ENCODE results near the gene NCOA6. TPM values are rescaled to one million over a fixed set of nuclear protein-coding genes. Genes with fewer than 3 reads are reported as not detected.

Gene NCOA6
- total RNA-seq, 2 experiments from 2014 or later, result 8.8 to 24.4 TPM

DNA sequence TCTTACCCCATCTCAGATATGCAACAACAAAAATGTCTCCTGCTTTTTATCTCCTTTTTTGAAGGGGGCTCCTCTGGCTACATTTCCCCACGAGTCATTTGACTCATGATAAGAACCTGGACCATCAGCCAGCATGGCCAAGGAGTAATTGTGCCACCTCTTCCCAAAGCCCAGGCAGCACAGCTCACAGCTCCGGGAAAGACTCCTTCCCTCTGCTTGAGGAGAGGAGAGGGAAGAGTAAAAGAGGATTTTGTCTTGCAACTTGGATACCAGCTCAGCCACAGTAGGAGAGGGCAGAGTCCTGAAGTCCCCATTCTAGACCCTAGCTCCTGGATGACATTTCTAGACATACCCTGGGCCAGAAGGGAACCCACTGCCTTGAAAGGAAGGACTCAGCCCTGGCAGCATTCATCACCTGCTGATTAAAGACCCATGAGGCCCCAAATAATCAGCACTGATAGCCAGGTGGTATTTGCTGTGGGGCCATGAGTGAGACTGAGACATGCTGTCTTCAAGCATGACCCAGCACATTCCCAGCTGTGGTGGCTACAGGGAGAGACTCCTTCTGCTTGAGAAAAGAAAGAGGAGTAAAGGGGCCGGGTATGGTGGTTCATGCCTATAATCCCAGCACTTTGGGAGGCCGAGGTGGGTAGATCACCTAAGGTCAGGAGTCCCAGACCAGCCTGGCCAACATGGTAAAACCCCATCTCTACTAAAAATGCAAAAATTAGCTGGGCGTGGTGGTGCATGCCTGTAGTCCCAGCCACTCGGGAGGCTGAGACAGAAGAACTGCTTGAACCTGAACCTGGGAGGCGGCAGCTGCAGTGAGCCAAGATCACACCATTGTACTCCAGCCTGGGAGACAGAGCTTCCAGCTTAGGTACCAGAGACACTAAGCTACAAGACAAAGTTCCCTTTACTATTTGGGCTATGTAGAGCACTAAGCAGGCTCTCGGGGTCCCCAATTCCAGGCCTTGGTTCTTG, 28.1 kb downstream of the NCOA6 start:
- Histone ChIP-seq H2AFZ (ENCODE audit: low read length) (no peak overlapping the region), H3K9me3 (ENCODE audit: low read length) (no peaks in the 10 kb centered on the region), H3K36me3 (ENCODE audit: insufficient read depth, low read length) (no peaks in the 10 kb centered on the region), H3K9me2 (ENCODE audit: insufficient read depth, low read length) (no peaks in the 10 kb centered on the region), H3K4me2 (ENCODE audit: low read length) (no peak overlapping the region), H3K27ac (ENCODE audit: low read depth, low read length, poor library complexity, severe bottlenecking) (no peak overlapping the region), H3K4me3 (ENCODE audit: low read depth, low read length, poor library complexity, severe bottlenecking) (no peak overlapping the region), H3K4me1 (ENCODE audit: insufficient read depth, low read length, poor library complexity, severe bottlenecking) (no peaks in the 10 kb centered on the region), H3K79me2 (ENCODE audit: insufficient read depth, low read depth, low read length) (peaks cover 4% of the 10 kb centered on the region; the same call in 1 of the 2 replicates), H4K20me1 (ENCODE audit: insufficient read depth, low read length) (no peaks in the 10 kb centered on the region)
- no TSS peak for BruUV-seq (replicated peaks)
- intact Hi-C loops (cut with micrococcal nuclease; ENCODE audit: unreplicated experiment), result no loop called here
- ChIA-PET CTCF (ENCODE audit: unreplicated experiment) (no interaction called here), POLR2A (interaction anchor here (0.9 to 1.4 kb wide), 2 partner anchors 11 to 25 kb away, joined by 3 read pairs; no protein-coding TSS in a partner anchor)
- TF ChIP-seq EZH2phosphoT487 (IDR thresholded peaks at IDR 0.05; ENCODE audit: borderline replicate concordance, low read depth, low read length), result no peak
- TF ChIP-seq, protein P1, sequence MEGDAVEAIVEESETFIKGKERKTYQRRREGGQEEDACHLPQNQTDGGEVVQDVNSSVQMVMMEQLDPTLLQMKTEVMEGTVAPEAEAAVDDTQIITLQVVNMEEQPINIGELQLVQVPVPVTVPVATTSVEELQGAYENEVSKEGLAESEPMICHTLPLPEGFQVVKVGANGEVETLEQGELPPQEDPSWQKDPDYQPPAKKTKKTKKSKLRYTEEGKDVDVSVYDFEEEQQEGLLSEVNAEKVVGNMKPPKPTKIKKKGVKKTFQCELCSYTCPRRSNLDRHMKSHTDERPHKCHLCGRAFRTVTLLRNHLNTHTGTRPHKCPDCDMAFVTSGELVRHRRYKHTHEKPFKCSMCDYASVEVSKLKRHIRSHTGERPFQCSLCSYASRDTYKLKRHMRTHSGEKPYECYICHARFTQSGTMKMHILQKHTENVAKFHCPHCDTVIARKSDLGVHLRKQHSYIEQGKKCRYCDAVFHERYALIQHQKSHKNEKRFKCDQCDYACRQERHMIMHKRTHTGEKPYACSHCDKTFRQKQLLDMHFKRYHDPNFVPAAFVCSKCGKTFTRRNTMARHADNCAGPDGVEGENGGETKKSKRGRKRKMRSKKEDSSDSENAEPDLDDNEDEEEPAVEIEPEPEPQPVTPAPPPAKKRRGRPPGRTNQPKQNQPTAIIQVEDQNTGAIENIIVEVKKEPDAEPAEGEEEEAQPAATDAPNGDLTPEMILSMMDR (conservative IDR thresholded peaks at IDR 0.05; ENCODE audit: low read length), result no peak
- DNase-seq (ENCODE audit: low spot score), result no peak

GRCh38 chr20:34794006-34794585, 31.4 kb downstream of the NCOA6 start:
- Histone ChIP-seq H3K27ac (ENCODE audit: low read depth, low read length, poor library complexity, severe bottlenecking) (no peak overlapping the region), H2AFZ (ENCODE audit: low read length) (no peak overlapping the region), H3K9me2 (ENCODE audit: insufficient read depth, low read length) (no peaks in the 10 kb centered on the region), H3K9me3 (ENCODE audit: low read length) (no peaks in the 10 kb centered on the region), H3K36me3 (ENCODE audit: insufficient read depth, low read length) (peaks cover 17% of the 10 kb centered on the region; the same call in 1 of the 2 replicates), H4K20me1 (ENCODE audit: insufficient read depth, low read length) (no peaks in the 10 kb centered on the region; the same call in 1 of the 2 replicates), H3K4me1 (ENCODE audit: insufficient read depth, low read length, poor library complexity, severe bottlenecking) (peaks cover 5% of the 10 kb centered on the region), H3K4me2 (ENCODE audit: low read length) (no peak overlapping the region), H3K4me3 (ENCODE audit: low read depth, low read length, poor library complexity, severe bottlenecking) (no peak overlapping the region), H3K79me2 (ENCODE audit: insufficient read depth, low read depth, low read length) (peaks cover 4% of the 10 kb centered on the region; the same call in 1 of the 2 replicates)
- intact Hi-C loops (cut with micrococcal nuclease; ENCODE audit: unreplicated experiment), result no loop called here
- ChIA-PET CTCF (ENCODE audit: unreplicated experiment) (no interaction called here), POLR2A (interaction anchor here (0.6 kb wide), 1 partner anchor 504 kb away, joined by 3 read pairs; no protein-coding TSS in a partner anchor)
- DNase-seq (ENCODE audit: low spot score), result no peak
- no peak for TF ChIP-seq EZH2phosphoT487 (IDR thresholded peaks at IDR 0.05; ENCODE audit: borderline replicate concordance, low read depth, low read length)
- TF ChIP-seq, protein P1 (conservative IDR thresholded peaks at IDR 0.05; ENCODE audit: low read length), result no peak
- BruUV-seq (replicated peaks), result no TSS peak

All from OCI-LY7 (cell line).